ENCODE measurements around the gene TLCD5.
A peak's percentile ranks its signal among the peaks of the same experiment; 100 is the strongest.

The TLCD5 gene

DNA sequence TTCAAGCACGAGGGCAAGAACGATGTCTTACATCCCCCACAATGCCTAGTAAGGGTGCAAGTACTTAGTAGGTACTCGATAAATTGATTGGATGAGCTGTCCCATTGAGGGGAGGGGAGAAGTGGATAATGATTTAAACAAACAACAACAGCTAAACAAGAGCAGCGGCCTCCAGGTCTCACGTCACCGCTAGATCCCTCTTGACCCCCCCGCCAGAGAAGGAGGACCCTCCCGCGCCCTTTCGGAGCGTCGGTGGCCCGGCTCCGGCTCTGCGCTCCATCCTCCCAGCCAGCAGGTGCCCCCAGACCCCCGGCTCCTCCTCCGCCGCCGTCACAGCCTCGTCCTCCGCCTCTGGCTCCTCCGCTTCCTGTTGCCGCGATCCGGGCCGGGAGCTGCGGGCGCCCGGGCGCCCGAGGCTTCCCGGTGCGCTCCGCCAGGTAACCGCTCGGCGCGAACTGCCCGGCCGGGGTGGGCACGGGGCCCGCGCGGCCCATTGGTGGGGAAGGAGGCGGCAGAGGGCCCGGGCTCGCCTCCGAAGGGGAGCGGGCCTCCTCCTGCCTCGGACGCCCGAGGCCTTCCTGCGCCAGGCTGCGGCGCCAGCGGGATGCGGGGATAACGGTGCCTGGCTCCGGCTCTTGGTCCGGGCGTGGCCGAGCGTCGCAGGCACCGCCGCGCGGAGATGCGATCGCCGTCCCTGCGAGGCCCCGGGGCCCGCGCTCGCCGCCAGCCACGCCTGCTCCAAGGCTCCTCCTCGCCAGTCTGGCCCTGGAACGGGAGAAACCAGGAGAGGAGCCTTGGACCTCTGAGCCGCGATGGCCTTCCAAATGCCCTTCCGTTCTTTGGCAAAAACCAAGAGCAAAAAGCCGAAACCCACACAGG, at the start of gene TLCD5:
Gene TLCD5 (plus strand): TSS at position 368 of the 879 bp plus-strand sequence. CDS start 2,143 bp downstream, outside the sequence.
- peak within 1 kb of the TSS; percentile 98 for H3K9ac ChIP-seq
- H3K27me3 ChIP-seq = no peaks in the 10 kb centered on the region
- peaks cover 38% of the 10 kb centered on the region for H3K4me1 ChIP-seq
- H3K4me3 ChIP-seq = peak within 1 kb of the TSS; percentile 98
- H3K36me3 ChIP-seq = peaks cover 24% of the 10 kb centered on the region
- H4K20me1 ChIP-seq = peaks cover 13% of the 10 kb centered on the region
- H3K4me2 ChIP-seq = peak within 1 kb of the TSS; percentile 89
- H3K27ac ChIP-seq = peak within 1 kb of the TSS; percentile 99
- H3K9me3 ChIP-seq = no peaks in the 10 kb centered on the region
- TF ChIP-seq Cebpa-rat (IDR thresholded peaks at IDR 0.05) = no peak

- Histone ChIP-seq H3K36me3 (no peaks in the 10 kb centered on the region), H3K4me1 (no peaks in the 10 kb centered on the region), H3K27me3 (no peaks in the 10 kb centered on the region), H4K20me1 (no peaks in the 10 kb centered on the region), H3K4me2 (no peak overlapping the region), H3K4me3 (no peak overlapping the region), H3K9ac (no peak overlapping the region), H3K27ac (no peak overlapping the region), H3K9me3 (no peaks in the 10 kb centered on the region)
- no peak for TF ChIP-seq Cebpa-rat (IDR thresholded peaks at IDR 0.05)
Measured at GRCh38 chr11:120279502-120279901, 45.6 kb upstream of the TLCD5 start.

- H4K20me1 ChIP-seq = no peaks in the 10 kb centered on the region
- no peak for TF ChIP-seq Cebpa-rat (IDR thresholded peaks at IDR 0.05)
- H3K4me2 ChIP-seq = no peak overlapping the region
- H3K36me3 ChIP-seq = no peaks in the 10 kb centered on the region
- no peak overlapping the region for H3K4me3 ChIP-seq
- no peak overlapping the region for H3K27ac ChIP-seq
- H3K27me3 ChIP-seq = no peaks in the 10 kb centered on the region
- H3K9me3 ChIP-seq = no peaks in the 10 kb centered on the region
- H3K4me1 ChIP-seq = no peaks in the 10 kb centered on the region
- no peak overlapping the region for H3K9ac ChIP-seq
Measured at GRCh38 chr11:120280600-120281051, 44.5 kb upstream of the TLCD5 start.

GRCh38 chr11:120281143-120281795, 43.8 kb upstream of the TLCD5 start:
- no peaks in the 10 kb centered on the region for H4K20me1 ChIP-seq
- no peak overlapping the region for H3K27ac ChIP-seq
- no peak overlapping the region for H3K4me2 ChIP-seq

DNA sequence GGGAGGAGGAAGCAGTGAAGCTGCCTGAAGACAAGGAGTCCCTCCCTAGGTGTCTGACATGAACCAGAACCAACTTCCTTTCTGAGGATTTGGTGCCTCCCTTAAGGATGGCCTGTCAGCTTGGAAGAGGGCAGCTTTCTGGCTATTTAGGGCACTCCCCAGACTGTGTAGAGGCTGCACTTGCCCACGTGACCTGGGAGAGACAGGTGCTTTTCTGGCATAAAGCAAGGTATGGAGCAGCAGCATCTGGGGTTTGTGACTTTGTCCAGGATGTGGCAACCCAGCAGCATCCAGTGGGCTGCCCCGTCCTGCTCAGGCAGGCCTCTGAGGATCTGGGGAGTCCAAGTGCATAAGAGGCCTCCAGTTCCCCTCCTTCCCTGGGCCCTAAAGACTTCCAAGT, 42.0 kb upstream of the TLCD5 start:
- Histone ChIP-seq H3K4me2 (no peak overlapping the region), H3K27me3 (no peaks in the 10 kb centered on the region), H3K9me3 (no peaks in the 10 kb centered on the region), H3K4me1 (no peaks in the 10 kb centered on the region), H3K36me3 (no peaks in the 10 kb centered on the region), H4K20me1 (no peaks in the 10 kb centered on the region), H3K9ac (no peak overlapping the region), H3K4me3 (no peak overlapping the region), H3K27ac (no peak overlapping the region)
- no peak for TF ChIP-seq Cebpa-rat (IDR thresholded peaks at IDR 0.05)

More at GRCh38 chr11:120281143-120281795, 43.8 kb upstream of the TLCD5 start:
- Histone ChIP-seq H3K36me3 (no peaks in the 10 kb centered on the region), H3K9me3 (no peaks in the 10 kb centered on the region), H3K4me3 (no peak overlapping the region), H3K4me1 (no peaks in the 10 kb centered on the region), H3K9ac (no peak overlapping the region), H3K27me3 (no peaks in the 10 kb centered on the region)
- TF ChIP-seq Cebpa-rat (IDR thresholded peaks at IDR 0.05) = no peak

DNA sequence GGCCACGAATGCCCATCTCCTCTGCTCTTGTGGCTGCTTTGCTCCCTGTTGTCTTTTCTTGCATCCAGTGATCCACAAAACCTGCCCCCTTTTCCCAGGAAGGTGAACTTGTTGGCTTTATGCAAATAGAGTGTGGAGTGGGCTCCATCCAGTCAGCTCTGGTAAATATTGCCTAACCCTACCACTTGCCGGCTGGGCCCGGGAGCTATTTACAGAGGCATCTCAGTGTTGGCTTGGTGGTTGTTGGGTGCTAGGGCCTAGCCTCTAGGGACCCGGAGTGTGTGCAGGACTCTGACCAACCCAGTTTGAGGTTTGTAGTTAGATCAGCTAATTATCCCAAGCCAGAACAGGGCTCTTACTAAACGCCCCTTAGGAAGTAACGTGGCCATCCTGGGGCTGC, 40.8 kb upstream of the TLCD5 start:
- Histone ChIP-seq H3K27ac (no peak overlapping the region), H3K9ac (no peak overlapping the region), H4K20me1 (no peaks in the 10 kb centered on the region), H3K27me3 (no peaks in the 10 kb centered on the region), H3K9me3 (no peaks in the 10 kb centered on the region), H3K4me3 (no peak overlapping the region), H3K4me2 (no peak overlapping the region), H3K4me1 (no peaks in the 10 kb centered on the region), H3K36me3 (no peaks in the 10 kb centered on the region)
- no peak for TF ChIP-seq Cebpa-rat (IDR thresholded peaks at IDR 0.05)

DNA sequence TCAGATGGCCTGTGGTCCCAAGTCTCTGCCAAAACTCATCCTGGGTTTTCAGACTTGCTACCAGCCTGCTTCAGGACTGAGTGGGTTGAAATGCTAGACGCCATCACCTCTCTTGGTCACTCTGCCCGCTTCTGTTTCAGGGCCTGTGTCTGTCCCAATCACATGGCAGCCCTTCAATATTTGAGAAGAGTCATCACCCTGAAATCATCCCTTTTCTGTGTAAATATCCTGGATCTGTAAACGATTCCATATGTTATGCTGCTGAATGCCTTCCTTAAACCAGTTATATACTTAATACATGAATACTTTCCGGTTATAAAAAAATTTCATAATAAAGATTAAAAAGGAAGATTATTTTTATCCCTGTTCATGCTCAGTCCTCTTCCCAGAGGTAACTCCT, 39.8 kb upstream of the TLCD5 start:
- Histone ChIP-seq H3K27me3 (no peaks in the 10 kb centered on the region), H3K4me1 (no peaks in the 10 kb centered on the region), H3K4me3 (no peak overlapping the region), H3K27ac (no peak overlapping the region), H3K9ac (no peak overlapping the region), H4K20me1 (no peaks in the 10 kb centered on the region), H3K36me3 (no peaks in the 10 kb centered on the region), H3K4me2 (no peak overlapping the region), H3K9me3 (no peaks in the 10 kb centered on the region)
- TF ChIP-seq Cebpa-rat (IDR thresholded peaks at IDR 0.05) = no peak

GRCh38 chr11:120288021-120288420, 37.1 kb upstream of the TLCD5 start:
- Histone ChIP-seq H3K27me3 (no peaks in the 10 kb centered on the region), H3K9ac (no peak overlapping the region), H3K36me3 (no peaks in the 10 kb centered on the region), H3K4me1 (no peaks in the 10 kb centered on the region), H3K9me3 (no peaks in the 10 kb centered on the region), H3K4me3 (no peak overlapping the region), H4K20me1 (no peaks in the 10 kb centered on the region), H3K4me2 (no peak overlapping the region), H3K27ac (no peak overlapping the region)
- no peak for TF ChIP-seq Cebpa-rat (IDR thresholded peaks at IDR 0.05)

DNA sequence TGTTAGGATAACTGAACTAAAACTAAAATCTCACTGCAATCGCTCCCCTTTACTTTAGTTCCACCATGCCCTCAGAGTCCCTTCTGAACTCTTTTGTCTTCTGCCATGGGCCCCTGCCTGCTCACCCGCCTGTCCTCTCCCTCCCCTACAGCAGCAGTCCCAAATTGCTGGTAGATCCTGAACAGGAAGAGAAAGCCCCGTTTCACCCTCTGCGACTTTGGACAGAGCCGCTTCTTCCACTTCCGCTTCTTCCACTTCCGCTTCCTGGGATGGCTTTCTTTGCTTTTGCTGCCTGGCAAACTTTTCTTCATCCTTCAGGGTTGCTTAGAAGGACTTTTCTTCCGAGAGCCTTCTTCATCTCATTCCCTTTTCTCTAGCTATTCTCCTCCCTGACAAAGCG, 35.7 kb upstream of the TLCD5 start:
- no peak overlapping the region for H3K4me3 ChIP-seq
- H3K36me3 ChIP-seq = no peaks in the 10 kb centered on the region
- H3K27ac ChIP-seq = no peak overlapping the region
- H3K4me2 ChIP-seq = no peak overlapping the region
- no peak overlapping the region for H3K9ac ChIP-seq
- no peaks in the 10 kb centered on the region for H3K27me3 ChIP-seq
- TF ChIP-seq Cebpa-rat (IDR thresholded peaks at IDR 0.05) = no peak
- no peaks in the 10 kb centered on the region for H3K9me3 ChIP-seq
- H3K4me1 ChIP-seq = no peaks in the 10 kb centered on the region
- H4K20me1 ChIP-seq = no peaks in the 10 kb centered on the region

DNA sequence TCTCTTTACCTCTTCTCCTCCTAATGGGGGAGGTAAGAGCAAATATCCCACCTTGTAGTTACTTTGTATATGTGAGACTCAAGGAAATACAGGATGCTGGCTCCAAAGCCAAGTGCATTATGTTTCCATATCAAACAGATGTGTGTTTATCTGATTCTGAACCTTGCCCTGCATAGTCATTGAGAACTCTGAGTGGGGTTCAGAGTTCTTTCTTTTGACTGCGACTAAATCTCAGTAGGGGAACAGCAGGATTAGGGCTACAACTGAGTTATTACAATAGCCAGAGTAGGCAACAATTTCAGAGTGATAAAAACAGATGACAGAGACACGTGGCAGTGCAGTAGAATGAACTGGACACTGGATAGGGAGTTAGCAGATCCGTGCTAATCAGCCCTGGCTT, 34.1 kb upstream of the TLCD5 start:
- no peak overlapping the region for H3K9ac ChIP-seq
- H3K4me1 ChIP-seq = no peaks in the 10 kb centered on the region
- TF ChIP-seq Cebpa-rat (IDR thresholded peaks at IDR 0.05) = no peak
- no peaks in the 10 kb centered on the region for H3K9me3 ChIP-seq
- no peak overlapping the region for H3K4me2 ChIP-seq
- no peaks in the 10 kb centered on the region for H3K36me3 ChIP-seq
- H3K27me3 ChIP-seq = no peaks in the 10 kb centered on the region
- H3K4me3 ChIP-seq = no peak overlapping the region
- no peak overlapping the region for H3K27ac ChIP-seq
- H4K20me1 ChIP-seq = no peaks in the 10 kb centered on the region

Data from BLaER1 (cell line).